CD14-positive monocyte (primary cell): Measurements from ENCODE around the gene TBC1D5. TPM values are rescaled to one million over a fixed set of nuclear protein-coding genes. Genes with fewer than 3 reads are reported as not detected.

Experiments
- DNase-seq, 3 donors: peaks; one replicate each; pipeline ENCODE4 v3.0.0-alpha.2; 2011 to 2022
- H2AFZ ChIP-seq: 2 replicates; pipeline ENCODE4 v1.6.0; 2012; ENCODE audit warnings: mild to moderate bottlenecking, low read depth, low read length, inconsistent platforms; ENCODE audit not compliant: insufficient read depth, poor library complexity, severe bottlenecking
- H3K27ac ChIP-seq, 2 donors: 1 replicate in 1 of 2; 2 replicates in 1 of 2; pipeline ENCODE4 v1.5.1; 2012 to 2013; ENCODE audit warnings: low read length in 2 of 2, control low read depth in 1 of 2, inconsistent platforms in 1 of 2, low read depth in 1 of 2, mild to moderate bottlenecking in 1 of 2
- H3K27me3 ChIP-seq, 2 donors: one replicate each; pipeline versions ENCODE4 v1.6.0 to v1.6.1; 2011 to 2013; ENCODE audit warnings: low read length in 2 of 2; ENCODE audit not compliant: control insufficient read depth in 2 of 2, insufficient read depth in 2 of 2
- H3K36me3 ChIP-seq, 2 donors: replicated peaks in 1 of 2; 1 replicate in 1 of 2; 2 replicates in 1 of 2; pipeline versions ENCODE4 v1.5.1 to v1.6.1; 2012 to 2013; ENCODE audit warnings: low read length in 2 of 2, control low read depth in 1 of 2, inconsistent platforms in 1 of 2, mild to moderate bottlenecking in 1 of 2; ENCODE audit not compliant: insufficient read depth in 2 of 2, control insufficient read depth in 1 of 2
- H3K4me1 ChIP-seq, 2 donors: 1 replicate in 1 of 2; 2 replicates in 1 of 2; pipeline versions ENCODE4 v1.5.1 to v1.6.1; 2012 to 2013; ENCODE audit warnings: low read length in 2 of 2, control low read depth in 1 of 2, inconsistent platforms in 1 of 2, mild to moderate bottlenecking in 1 of 2, moderate library complexity in 1 of 2; ENCODE audit not compliant: insufficient read depth in 2 of 2, control insufficient read depth in 1 of 2
- H3K4me2 ChIP-seq: replicated peaks from 2 replicates; pipeline ENCODE3; 2012; ENCODE audit warnings: low read length, moderate library complexity, mild to moderate bottlenecking; ENCODE audit not compliant: poor library complexity, severe bottlenecking; ENCODE audit errors: extremely low read depth
- H3K4me3 ChIP-seq, 3 experiments: fragments of 200-600 bp in 1 of 3; sonication (generic) in 1 of 3; replicated peaks in 1 of 3; 1 replicate in 2 of 3; 2 replicates in 1 of 3; pipeline ENCODE4 v1.5.1; 2011 to 2013; ENCODE audit warnings: low read length in 3 of 3, mild to moderate bottlenecking in 3 of 3, control low read depth in 2 of 3, low read depth in 2 of 3, inconsistent platforms in 1 of 3, moderate library complexity in 1 of 3
- H3K79me2 ChIP-seq: 2 replicates; pipeline ENCODE4 v1.6.0; 2012; ENCODE audit warnings: mild to moderate bottlenecking, control low read depth, inconsistent platforms, low read length, moderate library complexity; ENCODE audit not compliant: insufficient read depth
- H3K9ac ChIP-seq: 2 replicates; pipeline ENCODE4 v1.6.0; 2017; ENCODE audit warnings: low read length, mild to moderate bottlenecking; ENCODE audit not compliant: insufficient read depth, poor library complexity, severe bottlenecking
- H3K9me3 ChIP-seq, 2 donors: replicated peaks in 1 of 2; 1 replicate in 1 of 2; 2 replicates in 1 of 2; pipeline versions ENCODE4 v1.5.1 to v1.6.1; 2012 to 2013; ENCODE audit warnings: low read length in 2 of 2, control low read depth in 1 of 2; ENCODE audit not compliant: control insufficient read depth in 1 of 2, insufficient read depth in 1 of 2
- H4K20me1 ChIP-seq: 2 replicates; pipeline ENCODE4 v1.6.0; 2012; ENCODE audit warnings: mild to moderate bottlenecking, low read length, control low read depth, moderate library complexity; ENCODE audit not compliant: insufficient read depth
- H3K27ac Mint-ChIP-seq, 7 donors: one replicate each; pipeline ENCODE4 v1.8.0; 2020; ENCODE audit warnings: mild to moderate bottlenecking in 7 of 7, mixed read lengths in 7 of 7, moderate library complexity in 6 of 7, inconsistent platforms in 2 of 7
- H3K27me3 Mint-ChIP-seq, 3 donors: one replicate each; pipeline ENCODE4 v1.8.0; 2021 to 2022; ENCODE audit warnings: low read depth in 3 of 3, mild to moderate bottlenecking in 3 of 3, mixed read lengths in 3 of 3, moderate library complexity in 3 of 3, inconsistent platforms in 1 of 3
- H3K36me3 Mint-ChIP-seq, 2 donors: one replicate each; pipeline ENCODE4 v1.8.0; 2020; ENCODE audit warnings: mixed read lengths in 2 of 2, inconsistent platforms in 1 of 2, mild to moderate bottlenecking in 1 of 2
- H3K4me1 Mint-ChIP-seq: one replicate; pipeline ENCODE4 v1.8.0; 2020; ENCODE audit warnings: mild to moderate bottlenecking, mixed read lengths
- H3K4me3 Mint-ChIP-seq, 2 donors: one replicate each; pipeline ENCODE4 v1.8.0; 2020; ENCODE audit warnings: mild to moderate bottlenecking in 2 of 2, mixed read lengths in 2 of 2, moderate library complexity in 1 of 2
- H3K9me3 Mint-ChIP-seq, 7 donors: one replicate each; pipeline ENCODE4 v1.8.0; 2020 to 2022; ENCODE audit warnings: mixed read lengths in 7 of 7, mild to moderate bottlenecking in 6 of 7, moderate library complexity in 6 of 7, inconsistent platforms in 2 of 7
- WGBS: methylation state at CpG from one replicate; pipeline ENCODE4 v1.1.5; 2013; ENCODE audit warnings: missing lambda C conversion rate; ENCODE audit not compliant: insufficient coverage; 5-methylcytosine and 5-hydroxymethylcytosine counted together
- intact Hi-C, 2 donors: fragments of 100-400 bp; cut with micrococcal nuclease; formaldehyde crosslinking; loops; one replicate each; pipeline versions ENCODE4 v1.15.0 to v1.15.1; 2023
- polyA plus RNA-seq, 3 donors: library from polyadenylated mRNA; depleted of rRNA in 1 of 3; unstranded in 2 of 3; stranded (reverse) in 1 of 3; fragments of 300-500 nt in 2 of 3; fragments of >200 nt in 1 of 3; fragmentation: Illumina TruSeq in 2 of 3; gene quantifications; 1 replicate in 2 of 3; 2 replicates in 1 of 3; pipeline ENCODE4 v1.2.3, GENCODE V29; 2012 to 2021
- TF ChIP-seq, protein P1 (sequence below): fragments of 200-600 bp; IDR thresholded peaks from one replicate; pipeline ENCODE4 v1.8.0; 2022; ENCODE audit warnings: antibody characterized with exemption, mild to moderate bottlenecking

The TBC1D5 gene
- polyA plus RNA-seq, 3 donors, result 17.6 to 35.3 (median 21.0) TPM

DNA sequence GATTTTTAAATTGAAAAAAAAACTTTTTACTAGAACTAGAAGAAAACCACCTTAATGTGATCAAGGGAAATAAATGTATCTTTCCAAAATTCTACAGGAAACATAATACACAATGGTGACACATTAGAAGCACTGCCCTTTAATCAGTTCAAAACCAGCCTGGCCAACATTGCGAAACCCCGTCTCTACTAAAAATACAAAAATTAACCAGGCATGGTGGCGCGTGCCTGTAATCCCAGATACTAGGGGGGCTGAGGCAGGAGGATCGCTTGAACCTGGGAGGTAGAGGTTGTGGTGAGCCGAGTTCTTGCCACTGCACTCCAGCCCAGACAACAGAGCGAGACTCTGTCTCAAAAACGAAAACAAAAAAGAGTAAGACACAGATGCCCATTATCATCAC, 134.5 kb downstream of the TBC1D5 start:
- Histone ChIP-seq H3K4me1 (no peaks in the 10 kb centered on the region), H3K9me3 (peaks cover 10 to 17% of the 10 kb centered on the region in 2 donors), H3K27ac (no peak overlapping the region), H3K79me2 (no peaks in the 10 kb centered on the region), H3K9ac (no peak overlapping the region), H2AFZ (no peak overlapping the region), H3K4me3 (no peak overlapping the region), H3K36me3 (no peaks in the 10 kb centered on the region), H4K20me1 (no peaks in the 10 kb centered on the region), H3K27me3 (no peaks in the 10 kb centered on the region), H3K4me2 (no peak overlapping the region)
- peaks cover 9 to 19% (median 10%) of the 10 kb centered on the region in 7 donors for H3K9me3 Mint-ChIP-seq
- H3K4me3 Mint-ChIP-seq, result no peak overlapping the region
- intact Hi-C loops, result no loop called here
- no CpG with 5 or more reads among the region's 8 CpGs for WGBS
- peaks cover 2% of the 10 kb centered on the region for H3K4me1 Mint-ChIP-seq
- peaks cover 14 to 47% of the 10 kb centered on the region in 2 donors for H3K36me3 Mint-ChIP-seq
- peaks cover 0 to 3% (median 0%) of the 10 kb centered on the region in 3 donors for H3K27me3 Mint-ChIP-seq
- peak overlapping the region in 1 of 7 donors; percentile 32 for H3K27ac Mint-ChIP-seq
- DNase-seq, result no peak
- TF ChIP-seq, protein P1, sequence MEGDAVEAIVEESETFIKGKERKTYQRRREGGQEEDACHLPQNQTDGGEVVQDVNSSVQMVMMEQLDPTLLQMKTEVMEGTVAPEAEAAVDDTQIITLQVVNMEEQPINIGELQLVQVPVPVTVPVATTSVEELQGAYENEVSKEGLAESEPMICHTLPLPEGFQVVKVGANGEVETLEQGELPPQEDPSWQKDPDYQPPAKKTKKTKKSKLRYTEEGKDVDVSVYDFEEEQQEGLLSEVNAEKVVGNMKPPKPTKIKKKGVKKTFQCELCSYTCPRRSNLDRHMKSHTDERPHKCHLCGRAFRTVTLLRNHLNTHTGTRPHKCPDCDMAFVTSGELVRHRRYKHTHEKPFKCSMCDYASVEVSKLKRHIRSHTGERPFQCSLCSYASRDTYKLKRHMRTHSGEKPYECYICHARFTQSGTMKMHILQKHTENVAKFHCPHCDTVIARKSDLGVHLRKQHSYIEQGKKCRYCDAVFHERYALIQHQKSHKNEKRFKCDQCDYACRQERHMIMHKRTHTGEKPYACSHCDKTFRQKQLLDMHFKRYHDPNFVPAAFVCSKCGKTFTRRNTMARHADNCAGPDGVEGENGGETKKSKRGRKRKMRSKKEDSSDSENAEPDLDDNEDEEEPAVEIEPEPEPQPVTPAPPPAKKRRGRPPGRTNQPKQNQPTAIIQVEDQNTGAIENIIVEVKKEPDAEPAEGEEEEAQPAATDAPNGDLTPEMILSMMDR, result no peak

DNA sequence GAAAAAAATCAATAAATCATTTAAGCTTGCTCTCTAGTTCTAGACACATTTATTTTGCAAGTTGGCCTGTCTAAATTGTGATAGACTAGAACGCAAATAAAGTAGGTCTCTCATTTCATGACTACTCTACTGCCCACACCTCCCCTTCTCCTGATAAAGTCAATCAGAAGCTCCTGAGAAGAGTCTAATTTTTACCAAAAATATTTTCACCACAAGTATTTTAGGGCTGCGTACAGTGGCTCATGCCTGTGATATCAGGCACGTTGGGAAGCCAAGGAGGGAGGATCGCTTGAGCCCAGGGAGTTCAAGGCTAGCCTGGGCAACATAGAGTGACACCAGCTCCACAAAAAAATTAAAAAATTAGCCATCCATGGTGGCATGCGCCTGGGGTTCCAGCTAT, 136.5 kb downstream of the TBC1D5 start:
- Mint-ChIP-seq H3K27me3 (peaks cover 0 to 5% (median 0%) of the 10 kb centered on the region in 3 donors), H3K4me3 (no peak overlapping the region), H3K27ac (no peak overlapping the region), H3K36me3 (peaks cover 9 to 33% of the 10 kb centered on the region in 2 donors), H3K4me1 (peaks cover 2% of the 10 kb centered on the region), H3K9me3 (peaks cover 9 to 25% (median 19%) of the 10 kb centered on the region in 7 donors)
- Histone ChIP-seq H3K4me3 (no peak overlapping the region), H3K27me3 (no peaks in the 10 kb centered on the region), H2AFZ (no peak overlapping the region), H3K9me3 (peaks cover 11 to 19% of the 10 kb centered on the region in 2 donors), H3K9ac (no peak overlapping the region), H3K79me2 (no peaks in the 10 kb centered on the region), H3K36me3 (no peaks in the 10 kb centered on the region), H3K4me2 (no peak overlapping the region), H4K20me1 (no peaks in the 10 kb centered on the region), H3K4me1 (no peaks in the 10 kb centered on the region), H3K27ac (no peak overlapping the region)
- intact Hi-C loops, result no loop called here
- TF ChIP-seq, protein P1, result no peak
- no peak for DNase-seq
- 100% methylated on average over 2 of the region's 5 CpGs for WGBS
